ENCODE measurements around the gene TMEFF2.
"Not testable (repeated sequence)": the region's sequence is repeated elsewhere in the genome, so short reads cannot be mapped to it uniquely, and the experiment has no call there.

Gene TMEFF2

GRCh38 chr2:192166946-192167345 lies 27.8 kb downstream of the TMEFF2 start:
- no peak for DNase-seq

DNA sequence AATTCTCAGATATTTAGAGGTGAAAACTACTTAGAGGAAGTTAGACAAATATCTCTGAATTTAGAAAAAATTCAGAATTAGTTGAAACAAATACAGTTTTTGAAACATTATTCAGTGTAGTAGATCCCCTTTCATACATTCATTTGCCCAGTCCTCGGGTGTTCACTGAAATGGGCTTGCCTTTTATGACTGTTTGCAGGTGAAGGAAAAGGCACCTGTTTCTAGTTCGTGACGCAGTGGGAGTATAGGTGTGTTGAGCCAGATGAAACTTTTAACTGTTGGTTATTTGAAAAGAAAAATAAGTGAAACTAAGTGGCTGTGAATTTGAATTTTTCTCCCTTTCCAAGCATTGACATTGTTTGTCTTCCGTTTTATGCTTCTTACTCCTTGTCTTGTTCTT lies 28.9 kb downstream of the TMEFF2 start:
- no peak for DNase-seq

DNA sequence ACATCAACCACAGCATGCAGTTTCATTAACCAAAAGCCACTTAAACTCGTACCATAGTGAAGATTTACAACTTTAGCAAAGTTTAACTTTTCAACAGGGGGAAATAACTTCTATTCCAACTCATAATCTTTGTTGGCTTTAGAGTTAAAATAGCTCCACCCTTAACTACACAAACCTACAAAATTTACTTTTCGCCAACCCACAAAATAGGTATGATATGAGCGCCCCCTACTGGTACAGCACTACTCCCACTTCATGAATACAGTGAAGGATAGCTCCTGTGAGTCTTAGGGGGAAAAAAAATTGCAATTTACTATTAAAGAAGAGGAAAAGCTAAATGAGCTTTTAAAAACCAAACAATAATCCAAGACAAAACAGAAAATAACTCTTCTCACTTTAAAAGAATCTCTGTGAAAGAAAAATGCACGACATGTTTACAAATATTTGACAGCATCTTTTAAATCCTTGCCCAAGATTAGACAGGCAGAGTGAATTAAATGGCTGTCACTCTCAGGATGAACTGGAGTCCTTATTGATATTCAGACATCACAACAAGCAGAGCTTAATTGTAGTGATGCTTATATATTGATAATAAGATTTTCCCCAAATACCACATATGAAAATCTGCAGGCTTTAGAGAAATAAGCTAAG lies 32.2 kb downstream of the TMEFF2 start:
- peak; percentile 34 to 70 for DNase-seq

- DNase-seq, result no peak
Observed at GRCh38 chr2:192161656-192162290, 33.0 kb downstream of the TMEFF2 start.

- DNase-seq, result no peak
Observed at GRCh38 chr2:192159736-192160135, 35.0 kb downstream of the TMEFF2 start.

DNA sequence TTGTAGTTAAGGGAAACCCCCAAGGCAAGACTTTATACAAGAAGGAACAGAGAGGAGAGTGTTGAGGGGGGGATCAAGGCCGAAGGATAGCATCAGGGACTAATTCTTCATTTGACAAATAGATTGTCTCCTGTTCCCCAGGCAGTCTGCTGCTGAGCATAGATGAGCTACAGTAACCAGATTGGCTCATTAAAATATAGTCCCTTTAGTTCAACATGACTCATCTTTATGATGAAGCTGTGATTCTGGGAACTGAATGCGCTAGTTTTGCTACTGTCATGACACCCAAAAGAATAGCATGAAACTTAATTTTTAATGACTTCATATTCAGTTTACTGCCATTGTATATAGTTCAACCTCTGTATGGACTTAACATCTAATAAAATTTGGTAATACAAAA lies 35.5 kb downstream of the TMEFF2 start:
- no peak for DNase-seq

- DNase-seq, result no peak
Observed at GRCh38 chr2:192157776-192158175, 37.0 kb downstream of the TMEFF2 start.

DNA sequence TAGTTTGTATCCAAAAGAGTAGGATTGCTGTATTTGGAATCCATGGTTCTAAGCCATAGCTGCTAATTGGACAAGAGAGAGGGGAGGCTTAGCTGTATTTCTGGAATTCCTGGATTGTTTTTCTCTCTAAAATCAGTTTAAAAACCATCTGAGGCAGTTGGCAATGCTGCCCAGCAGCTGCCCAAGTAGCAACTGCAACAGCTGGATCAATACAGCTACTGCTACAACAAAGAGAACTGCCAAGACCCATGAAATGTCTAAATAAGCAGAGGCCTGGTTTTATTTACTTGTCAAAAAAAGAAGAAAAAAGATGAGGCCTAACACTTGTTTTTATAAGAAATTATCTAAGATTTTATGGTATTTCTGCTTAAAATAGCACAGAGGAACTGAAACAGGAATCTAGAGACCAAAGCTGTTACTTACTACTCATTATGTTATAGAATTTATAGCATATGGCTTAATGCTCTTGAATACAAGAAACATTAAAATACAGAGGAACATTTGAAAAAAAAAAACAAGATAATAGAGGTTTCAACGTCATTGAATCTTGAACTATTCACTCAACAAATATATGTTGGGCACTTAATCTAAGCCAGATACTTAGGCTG lies 39.1 kb downstream of the TMEFF2 start:
- no peak for DNase-seq

DNA sequence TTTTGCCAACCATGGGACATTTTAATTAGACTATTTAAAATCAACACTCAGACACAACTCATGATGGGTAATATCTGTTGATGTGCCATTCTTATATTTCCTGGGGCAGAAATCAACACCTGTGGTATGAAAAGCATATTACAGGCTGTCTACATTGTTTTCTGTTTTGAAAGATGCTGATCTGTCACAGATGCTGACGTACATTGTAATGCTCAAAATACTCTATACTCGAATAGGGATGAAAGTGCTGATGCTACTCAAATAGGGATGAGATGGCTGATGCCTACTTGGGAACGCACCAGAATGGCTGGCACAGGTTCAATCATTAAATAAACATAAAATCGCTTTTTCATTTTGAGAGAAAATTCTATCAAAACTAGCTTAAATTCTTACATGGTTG lies 41.2 kb downstream of the TMEFF2 start:
- no peak for DNase-seq

- no peak for DNase-seq
Observed at GRCh38 chr2:192151853-192152252, 42.9 kb downstream of the TMEFF2 start.

GRCh38 chr2:192150166-192150565 lies 44.6 kb downstream of the TMEFF2 start:
- DNase-seq, result no peak

DNA sequence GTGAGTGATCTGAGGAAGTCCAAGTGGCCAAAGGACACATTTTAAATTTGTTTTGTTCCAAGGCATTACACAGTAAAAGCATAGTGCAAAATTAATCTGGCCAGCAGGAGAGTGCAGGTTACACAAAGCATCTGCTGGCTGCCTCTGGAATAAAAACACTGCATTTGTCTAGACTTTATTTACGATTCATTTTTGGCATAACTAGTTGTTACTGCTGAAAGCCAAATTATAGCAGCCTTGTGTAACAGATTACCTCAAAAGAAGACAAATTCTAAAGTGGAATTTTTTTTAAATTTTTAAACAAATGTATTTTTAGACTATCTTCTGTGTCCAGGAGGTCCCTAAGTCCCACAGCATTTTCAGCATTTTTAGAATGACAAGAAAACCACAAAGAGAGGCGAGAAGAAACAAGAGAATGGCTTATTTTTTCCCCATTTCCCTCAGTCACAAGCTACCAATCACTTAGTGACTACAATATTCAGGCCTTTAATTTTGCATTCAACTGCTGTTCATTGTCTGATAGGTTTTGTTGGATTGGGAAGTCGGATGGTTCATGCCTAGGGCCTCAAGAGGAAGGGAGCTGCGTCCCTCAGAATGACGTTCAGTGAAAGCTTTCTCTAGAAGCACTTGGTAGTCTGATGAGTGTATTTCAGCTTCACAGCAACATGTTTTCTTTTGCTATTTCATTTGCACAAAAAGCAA lies 46.0 kb downstream of the TMEFF2 start:
- DNase-seq, result no peak

GRCh38 chr2:192148241-192148619 lies 46.5 kb downstream of the TMEFF2 start:
- no peak for DNase-seq

DNA sequence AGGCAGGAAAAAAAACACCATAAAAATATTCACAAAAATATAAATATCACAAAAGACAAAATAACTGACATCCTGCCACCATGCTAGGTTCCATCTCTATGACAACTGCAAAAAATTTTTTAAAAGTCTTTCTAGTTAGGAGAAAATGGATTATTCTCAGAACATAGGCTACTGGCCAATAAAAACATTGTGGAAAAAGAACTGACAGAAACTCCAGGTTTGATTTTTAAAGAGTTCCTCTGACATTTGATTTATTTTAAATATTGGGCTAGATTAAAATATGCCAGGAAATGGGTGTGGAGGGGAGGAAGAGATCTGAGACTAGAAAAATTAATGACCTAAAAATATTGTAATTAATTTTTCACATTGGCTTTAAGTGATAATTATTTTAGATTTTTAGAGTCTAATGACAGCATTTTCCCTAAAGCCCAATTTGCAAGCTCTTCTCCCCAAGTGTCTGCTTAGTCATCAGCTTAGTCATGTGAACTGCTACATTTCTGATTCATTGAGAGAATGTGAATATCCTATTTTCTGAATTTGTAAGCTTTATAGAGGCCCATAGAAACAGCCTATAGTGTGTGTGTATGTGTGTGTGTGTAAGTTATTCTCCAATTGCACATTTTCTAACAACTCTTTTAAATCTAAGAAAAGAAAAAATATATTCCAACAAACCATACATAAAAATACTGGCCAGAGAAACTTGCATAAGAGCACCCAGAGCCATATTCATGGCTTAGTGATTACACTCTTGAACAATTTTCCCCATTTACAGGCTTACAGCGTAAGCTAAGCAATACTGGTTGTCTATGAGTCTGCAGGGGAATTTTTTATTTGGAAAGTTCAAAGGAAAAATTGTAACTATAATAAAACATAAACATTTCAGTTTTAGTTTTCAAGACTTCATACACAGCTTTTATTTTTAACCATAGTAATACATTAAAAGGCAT lies 48.4 kb downstream of the TMEFF2 start:
- DNase-seq, result no peak

- no peak for DNase-seq
Observed at GRCh38 chr2:192145496-192145895, 49.2 kb downstream of the TMEFF2 start.

DNA sequence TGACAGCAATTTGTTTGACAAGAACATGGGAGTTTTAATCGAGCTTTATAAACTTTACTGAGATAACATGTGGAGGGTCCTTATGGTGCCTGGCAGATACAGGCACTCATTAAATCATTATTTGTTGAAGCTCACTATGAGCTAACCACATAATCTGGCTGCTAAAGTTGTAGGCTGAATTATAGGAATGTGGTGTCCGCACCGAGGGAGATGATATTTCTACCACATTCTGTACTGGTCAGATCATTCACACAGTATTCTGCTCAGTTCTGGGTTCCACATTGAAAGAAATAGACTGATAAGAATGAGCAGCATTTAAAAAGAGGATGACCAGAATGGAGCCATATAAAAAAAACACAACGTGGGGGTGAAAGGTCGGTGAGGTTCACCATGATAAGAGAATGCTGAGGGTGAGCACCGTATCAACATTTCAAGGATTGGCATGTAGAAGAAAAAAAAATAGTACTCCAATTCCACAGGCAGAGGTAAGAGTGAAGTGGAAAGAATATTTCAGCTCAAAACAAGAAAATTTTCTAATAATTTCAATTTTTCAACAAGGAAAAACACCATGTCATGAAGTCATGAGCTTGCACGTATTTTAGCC lies 54.4 kb downstream of the TMEFF2 start:
- DNase-seq, result no peak

DNA sequence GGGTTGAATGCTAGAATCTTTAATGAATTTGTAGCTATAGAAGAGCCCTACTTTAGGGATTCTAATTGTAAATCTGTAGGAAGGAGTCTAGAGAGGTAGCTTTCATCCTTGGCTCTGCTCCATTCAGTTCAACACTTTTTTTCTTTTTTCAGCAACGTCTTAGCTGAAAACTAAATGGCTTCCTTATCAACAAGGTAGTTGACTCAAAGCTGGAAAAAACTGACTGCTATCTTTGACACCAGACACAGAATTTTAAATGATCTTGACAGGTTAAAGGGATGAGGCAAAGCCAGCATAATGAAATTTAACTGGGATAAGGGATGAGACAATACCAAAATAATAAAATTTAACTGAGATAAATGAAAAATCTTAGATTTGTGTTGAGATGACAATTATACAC lies 54.9 kb downstream of the TMEFF2 start:
- no peak for DNase-seq

DNA sequence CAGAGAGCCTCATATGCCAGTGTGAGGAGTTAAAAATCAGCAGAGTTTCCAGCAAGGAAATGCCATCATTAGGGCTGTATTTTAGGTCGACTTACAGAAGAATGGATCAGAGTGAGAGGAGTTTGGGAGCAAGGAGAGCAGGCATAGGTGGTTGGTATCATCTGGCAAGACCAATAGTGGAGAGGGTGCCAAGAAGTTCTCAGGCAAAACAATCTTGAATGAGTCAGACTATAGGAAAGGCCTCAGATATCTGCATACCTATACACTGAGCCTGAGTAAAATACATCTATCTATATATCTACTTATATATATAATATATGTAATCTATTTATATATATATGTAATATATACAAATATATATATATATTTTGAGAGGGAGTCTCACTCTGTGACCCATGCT lies 57.3 kb downstream of the TMEFF2 start:
- no peak for DNase-seq

DNA sequence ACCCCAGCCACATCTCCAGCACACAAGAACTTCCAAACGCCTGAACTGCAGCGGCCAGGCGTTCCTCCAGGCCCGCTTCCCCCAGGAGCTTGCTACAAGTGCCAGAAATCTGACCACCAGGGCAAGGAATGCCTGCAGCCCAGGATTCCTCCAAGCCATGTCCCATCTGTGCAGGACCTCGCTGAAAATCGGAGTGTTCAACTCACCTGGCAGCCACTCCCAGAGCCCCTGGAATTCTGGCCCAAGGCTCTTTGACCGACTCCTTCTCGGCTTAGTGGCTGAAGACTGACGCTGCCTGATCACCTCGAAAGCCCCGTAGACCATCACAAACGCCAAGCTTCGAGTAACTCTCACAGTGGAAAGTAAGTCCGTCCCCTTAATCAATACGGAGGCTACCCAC lies 62.1 kb downstream of the TMEFF2 start:
- not testable (repeated sequence) for DNase-seq

DNA sequence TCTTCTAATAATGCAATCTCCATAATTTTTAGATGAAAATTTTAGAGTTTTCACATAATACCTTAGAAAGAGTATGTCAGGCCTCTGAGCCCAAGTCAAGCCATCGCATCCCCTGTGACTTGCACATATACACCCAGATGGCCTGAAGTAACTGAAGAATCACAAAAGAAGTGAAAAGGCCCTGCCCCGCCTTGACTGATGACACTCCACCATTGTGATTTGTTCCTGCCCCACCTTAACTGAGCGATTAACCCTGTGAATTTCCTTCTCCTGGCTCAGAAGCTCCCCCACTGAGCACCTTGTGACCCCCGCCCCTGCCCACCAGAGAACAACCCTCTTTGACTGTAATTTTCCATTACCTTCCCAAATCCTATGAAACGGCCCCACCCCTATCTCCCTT lies 64.4 kb downstream of the TMEFF2 start:
- not testable (repeated sequence) for DNase-seq

DNA sequence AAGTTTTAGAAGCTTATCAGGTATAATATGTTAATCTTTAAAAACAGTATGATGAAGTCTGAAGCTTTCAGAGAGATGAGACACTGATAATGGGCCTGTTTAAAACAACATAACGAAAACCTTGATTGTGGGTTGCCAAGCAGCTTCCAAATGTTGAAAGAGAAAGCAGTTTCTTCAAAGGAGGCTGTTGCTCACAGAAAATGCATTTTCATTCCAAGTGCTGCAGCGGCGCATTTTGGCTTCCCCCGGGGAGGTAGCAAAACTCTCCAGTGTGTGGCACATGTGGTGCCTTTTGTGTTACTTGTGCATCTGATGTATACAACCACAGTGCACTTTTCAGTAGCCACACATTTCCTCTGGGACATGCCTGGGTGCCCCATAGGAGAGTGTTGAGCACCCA lies 66.1 kb downstream of the TMEFF2 start:
- no peak for DNase-seq

DNA sequence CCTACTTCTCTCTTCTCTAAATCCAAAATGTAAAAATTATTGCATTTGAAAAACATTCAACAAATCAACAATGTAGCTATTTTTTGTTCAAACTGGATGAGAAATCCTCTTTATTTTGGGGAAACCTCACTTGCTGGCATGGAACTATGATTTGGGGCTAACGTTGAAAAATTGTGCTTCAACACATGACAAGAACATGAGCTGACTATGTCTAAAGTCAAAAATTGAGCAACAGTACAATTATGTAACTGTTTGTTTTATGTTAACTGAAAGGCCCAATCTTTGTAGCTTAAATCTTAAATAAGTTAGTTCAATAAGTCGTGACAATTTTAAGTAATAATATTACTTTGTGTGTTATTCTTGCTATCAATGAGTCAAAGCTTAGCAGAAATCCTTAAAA lies 67.3 kb downstream of the TMEFF2 start:
- no peak for DNase-seq

Measured in CD4-positive, alpha-beta T cell treated with Interleukin-1 beta for 1 hour (primary cell).